Central memory CD8-positive, alpha-beta T cell (primary cell): ENCODE results near the gene RDM1.
A peak's percentile ranks its signal among the peaks of the same experiment; 100 is the strongest.
"Not testable (repeated sequence)": the region's sequence is repeated elsewhere in the genome, so short reads cannot be mapped to it uniquely, and the experiment has no call there.

Experiments
- ATAC-seq: fragments of 150-1000 bp; cut with Tn5 transposase; replicated peaks from 2 replicates; pipeline ENCODE4 v1.10.0; 2022; ENCODE audit warnings: mild to moderate bottlenecking, moderate FRiP score, moderate number of reproducible peaks; ENCODE audit not compliant: poor library complexity, severe bottlenecking; ENCODE audit errors: extremely low read depth
- DNase-seq, 2 donors: peaks; one replicate each; pipeline ENCODE4 v3.0.0; 2021; ENCODE audit warnings: low spot score in 2 of 2
- H3K27ac Mint-ChIP-seq: one replicate; pipeline ENCODE4 v1.8.0; 2022; ENCODE audit warnings: low read depth, mild to moderate bottlenecking, moderate library complexity, mixed read lengths
- H3K27me3 Mint-ChIP-seq: one replicate; pipeline ENCODE4 v1.8.0; 2022; ENCODE audit warnings: mixed read lengths
- H3K36me3 Mint-ChIP-seq: one replicate; pipeline ENCODE4 v1.8.0; 2022; ENCODE audit warnings: mild to moderate bottlenecking, moderate library complexity, mixed read lengths; ENCODE audit not compliant: insufficient read depth
- H3K4me1 Mint-ChIP-seq: one replicate; pipeline ENCODE4 v1.8.0; 2022; ENCODE audit warnings: mixed read lengths
- H3K4me3 Mint-ChIP-seq: one replicate; pipeline ENCODE4 v1.8.0; 2022; ENCODE audit warnings: mild to moderate bottlenecking, moderate library complexity, mixed read lengths
- H3K9me3 Mint-ChIP-seq: one replicate; pipeline ENCODE4 v1.8.0; 2022; ENCODE audit warnings: mixed read lengths

RDM1 gene

GRCh38 chr17:35953720-35954119 lies 23.1 kb upstream of the RDM1 start:
- Mint-ChIP-seq H3K27ac (no peak overlapping the region), H3K4me3 (no peak overlapping the region), H3K36me3 (peaks cover 1% of the 10 kb centered on the region), H3K9me3 (no peaks in the 10 kb centered on the region), H3K27me3 (no peaks in the 10 kb centered on the region), H3K4me1 (no peaks in the 10 kb centered on the region)
- no peak for ATAC-seq
- no peak for DNase-seq

- DNase-seq (no peak), ATAC-seq (no peak)
- Mint-ChIP-seq H3K4me1 (no peaks in the 10 kb centered on the region), H3K4me3 (no peak overlapping the region), H3K27me3 (no peaks in the 10 kb centered on the region), H3K36me3 (peaks cover 1% of the 10 kb centered on the region), H3K27ac (peak overlapping the region; percentile 53), H3K9me3 (no peaks in the 10 kb centered on the region)
Observed at GRCh38 chr17:35949401-35949800, 18.8 kb upstream of the RDM1 start.

GRCh38 chr17:35948092-35948491 lies 17.5 kb upstream of the RDM1 start:
- H3K4me1 Mint-ChIP-seq, result no peaks in the 10 kb centered on the region
- H3K36me3 Mint-ChIP-seq, result peaks cover 1% of the 10 kb centered on the region
- ATAC-seq (no peak), DNase-seq (no peak)
- no peaks in the 10 kb centered on the region for H3K27me3 Mint-ChIP-seq
- H3K9me3 Mint-ChIP-seq, result no peaks in the 10 kb centered on the region
- H3K4me3 Mint-ChIP-seq, result no peak overlapping the region
- H3K27ac Mint-ChIP-seq, result peak overlapping the region; percentile 53

GRCh38 chr17:35947156-35947585 lies 16.6 kb upstream of the RDM1 start:
- no peaks in the 10 kb centered on the region for H3K4me1 Mint-ChIP-seq
- H3K27me3 Mint-ChIP-seq, result no peaks in the 10 kb centered on the region
- H3K9me3 Mint-ChIP-seq, result no peaks in the 10 kb centered on the region
- no peak overlapping the region for H3K27ac Mint-ChIP-seq
- H3K36me3 Mint-ChIP-seq, result peaks cover 1% of the 10 kb centered on the region
- ATAC-seq (peak; percentile 62), DNase-seq (peak in 1 of 2 donors; percentile 26)
- H3K4me3 Mint-ChIP-seq, result peak overlapping the region; percentile 9

- H3K9me3 Mint-ChIP-seq, result no peaks in the 10 kb centered on the region
- no peaks in the 10 kb centered on the region for H3K27me3 Mint-ChIP-seq
- no peak overlapping the region for H3K4me3 Mint-ChIP-seq
- H3K27ac Mint-ChIP-seq, result no peak overlapping the region
- ATAC-seq (no peak), DNase-seq (no peak)
- H3K36me3 Mint-ChIP-seq, result peaks cover 1% of the 10 kb centered on the region
- no peaks in the 10 kb centered on the region for H3K4me1 Mint-ChIP-seq
Observed at GRCh38 chr17:35944151-35944550, 13.6 kb upstream of the RDM1 start.

GRCh38 chr17:35943537-35943936 lies 13.0 kb upstream of the RDM1 start, which contains the start of gene LYZL6:
LYZL6 (minus strand) TSS chr17:35943713; CDS start chr17:35939356, 4,357 bp downstream.
- no peaks in the 10 kb centered on the region for H3K9me3 Mint-ChIP-seq
- no peaks in the 10 kb centered on the region for H3K36me3 Mint-ChIP-seq
- no peak for ATAC-seq
- H3K27ac Mint-ChIP-seq, result peak within 1 kb of the TSS; percentile 61
- DNase-seq, result no peak
- no peaks in the 10 kb centered on the region for H3K27me3 Mint-ChIP-seq
- no peaks in the 10 kb centered on the region for H3K4me1 Mint-ChIP-seq
- no peak within 1 kb of the TSS for H3K4me3 Mint-ChIP-seq

- peak overlapping the region; percentile 61 for H3K27ac Mint-ChIP-seq
- H3K27me3 Mint-ChIP-seq, result no peaks in the 10 kb centered on the region
- ATAC-seq, result no peak
- H3K9me3 Mint-ChIP-seq, result no peaks in the 10 kb centered on the region
- H3K4me3 Mint-ChIP-seq, result no peak overlapping the region
- no peaks in the 10 kb centered on the region for H3K4me1 Mint-ChIP-seq
- no peak for DNase-seq
- no peaks in the 10 kb centered on the region for H3K36me3 Mint-ChIP-seq
Observed at GRCh38 chr17:35942588-35943186, 12.1 kb upstream of the RDM1 start.

GRCh38 chr17:35938492-35938891 lies 7.9 kb upstream of the RDM1 start:
- H3K27me3 Mint-ChIP-seq, H3K4me1 Mint-ChIP-seq, H3K9me3 Mint-ChIP-seq, H3K4me3 Mint-ChIP-seq, ATAC-seq, DNase-seq, H3K27ac Mint-ChIP-seq, H3K36me3 Mint-ChIP-seq: not testable (repeated sequence)

- H3K4me3 Mint-ChIP-seq, result no peak overlapping the region
- H3K9me3 Mint-ChIP-seq, result no peaks in the 10 kb centered on the region
- no peaks in the 10 kb centered on the region for H3K27me3 Mint-ChIP-seq
- ATAC-seq (no peak), DNase-seq (no peak)
- H3K4me1 Mint-ChIP-seq, result peaks cover under 1% of the 10 kb centered on the region
- no peaks in the 10 kb centered on the region for H3K36me3 Mint-ChIP-seq
- no peak overlapping the region for H3K27ac Mint-ChIP-seq
Observed at GRCh38 chr17:35936063-35936462, 5.5 kb upstream of the RDM1 start.

GRCh38 chr17:35934760-35935159 lies 4.2 kb upstream of the RDM1 start:
- H3K9me3 Mint-ChIP-seq, result no peaks in the 10 kb centered on the region
- H3K27me3 Mint-ChIP-seq, result no peaks in the 10 kb centered on the region
- no peak overlapping the region for H3K4me3 Mint-ChIP-seq
- no peak for ATAC-seq
- DNase-seq, result no peak
- H3K27ac Mint-ChIP-seq, result no peak overlapping the region
- peaks cover 5% of the 10 kb centered on the region for H3K36me3 Mint-ChIP-seq
- peaks cover 12% of the 10 kb centered on the region for H3K4me1 Mint-ChIP-seq

GRCh38 chr17:35932586-35932985 lies 2.0 kb upstream of the RDM1 start:
- Mint-ChIP-seq H3K4me3 (no peak overlapping the region), H3K4me1 (peaks cover 17% of the 10 kb centered on the region), H3K27me3 (no peaks in the 10 kb centered on the region), H3K27ac (no peak overlapping the region), H3K36me3 (peaks cover 5% of the 10 kb centered on the region), H3K9me3 (no peaks in the 10 kb centered on the region)
- DNase-seq (no peak), ATAC-seq (no peak)

GRCh38 chr17:35931794-35932425 lies 1.3 kb upstream of the RDM1 start:
- DNase-seq (no peak), ATAC-seq (no peak)
- Mint-ChIP-seq H3K9me3 (no peaks in the 10 kb centered on the region), H3K4me3 (no peak overlapping the region), H3K4me1 (peaks cover 17% of the 10 kb centered on the region), H3K36me3 (peaks cover 5% of the 10 kb centered on the region), H3K27ac (no peak overlapping the region), H3K27me3 (no peaks in the 10 kb centered on the region)

- no peak overlapping the region for H3K4me3 Mint-ChIP-seq
- peaks cover 5% of the 10 kb centered on the region for H3K36me3 Mint-ChIP-seq
- no peaks in the 10 kb centered on the region for H3K27me3 Mint-ChIP-seq
- no peak overlapping the region for H3K27ac Mint-ChIP-seq
- DNase-seq, result no peak
- H3K4me1 Mint-ChIP-seq, result peaks cover 24% of the 10 kb centered on the region
- no peak for ATAC-seq
- H3K9me3 Mint-ChIP-seq, result no peaks in the 10 kb centered on the region
Observed at GRCh38 chr17:35927714-35928113, 2.9 kb downstream of the RDM1 start.
